Retinal pigment epithelial cell (primary cell): ENCODE data around the gene KCNMB2.

Experiments used
- DNase-seq: peaks from one replicate; pipeline ENCODE4 v3.0.0-alpha.2; 2010; ENCODE audit warnings: low read depth
- H3K4me3 ChIP-seq: 2 replicates; pipeline ENCODE4 v1.5.1; 2011; ENCODE audit warnings: mild to moderate bottlenecking, low read length, control low read depth, moderate library complexity
- TF ChIP-seq, protein P1 (sequence below): conservative IDR thresholded peaks from 2 replicates; pipeline ENCODE4 v1.5.1; 2011; ENCODE audit warnings: low read depth, low read length, control low read depth, inconsistent platforms

The KCNMB2 gene

DNA sequence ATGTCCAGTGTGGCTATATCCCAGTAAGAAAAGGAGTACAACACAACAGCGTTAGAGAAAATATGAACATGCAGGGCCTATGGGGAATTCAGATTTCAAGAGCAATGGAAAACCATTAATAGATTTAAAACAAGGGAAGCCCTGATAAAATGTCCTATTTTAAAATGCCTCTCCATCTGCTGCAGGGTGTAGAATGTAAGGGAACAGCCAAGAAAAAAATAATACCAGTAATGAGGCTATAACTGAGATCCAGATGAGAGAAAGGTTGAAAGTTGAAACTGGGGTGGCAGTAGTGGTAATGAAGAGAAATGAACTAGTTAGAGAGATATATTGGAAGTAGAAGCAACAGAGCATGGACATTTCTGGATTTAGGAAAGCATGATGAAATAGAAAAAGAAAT lies 226.1 kb downstream of the KCNMB2 start:
- DNase-seq = no peak
- H3K4me3 ChIP-seq = no peak overlapping the region
- TF ChIP-seq, protein P1, sequence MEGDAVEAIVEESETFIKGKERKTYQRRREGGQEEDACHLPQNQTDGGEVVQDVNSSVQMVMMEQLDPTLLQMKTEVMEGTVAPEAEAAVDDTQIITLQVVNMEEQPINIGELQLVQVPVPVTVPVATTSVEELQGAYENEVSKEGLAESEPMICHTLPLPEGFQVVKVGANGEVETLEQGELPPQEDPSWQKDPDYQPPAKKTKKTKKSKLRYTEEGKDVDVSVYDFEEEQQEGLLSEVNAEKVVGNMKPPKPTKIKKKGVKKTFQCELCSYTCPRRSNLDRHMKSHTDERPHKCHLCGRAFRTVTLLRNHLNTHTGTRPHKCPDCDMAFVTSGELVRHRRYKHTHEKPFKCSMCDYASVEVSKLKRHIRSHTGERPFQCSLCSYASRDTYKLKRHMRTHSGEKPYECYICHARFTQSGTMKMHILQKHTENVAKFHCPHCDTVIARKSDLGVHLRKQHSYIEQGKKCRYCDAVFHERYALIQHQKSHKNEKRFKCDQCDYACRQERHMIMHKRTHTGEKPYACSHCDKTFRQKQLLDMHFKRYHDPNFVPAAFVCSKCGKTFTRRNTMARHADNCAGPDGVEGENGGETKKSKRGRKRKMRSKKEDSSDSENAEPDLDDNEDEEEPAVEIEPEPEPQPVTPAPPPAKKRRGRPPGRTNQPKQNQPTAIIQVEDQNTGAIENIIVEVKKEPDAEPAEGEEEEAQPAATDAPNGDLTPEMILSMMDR = no peak

DNA sequence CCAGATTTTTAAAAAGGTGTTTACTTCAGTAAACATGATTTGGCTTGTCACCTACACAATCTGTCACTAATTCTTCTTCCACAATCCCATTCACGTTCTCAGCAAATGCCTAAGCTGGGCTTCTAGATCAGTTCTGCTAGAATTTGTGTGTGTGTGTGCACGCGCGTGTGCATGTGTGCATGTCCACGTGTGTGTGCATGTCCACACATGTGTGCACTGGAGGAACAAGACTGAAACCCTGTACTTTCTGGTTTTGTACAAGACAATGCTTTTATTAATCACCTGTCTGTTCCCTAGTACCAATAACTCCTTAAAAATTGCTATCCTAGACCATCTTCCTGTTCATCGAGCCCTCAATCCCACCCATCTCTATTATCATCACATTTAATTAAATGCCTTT lies 229.2 kb downstream of the KCNMB2 start:
- DNase-seq = no peak
- no peak overlapping the region for H3K4me3 ChIP-seq
- TF ChIP-seq, protein P1 = no peak

DNA sequence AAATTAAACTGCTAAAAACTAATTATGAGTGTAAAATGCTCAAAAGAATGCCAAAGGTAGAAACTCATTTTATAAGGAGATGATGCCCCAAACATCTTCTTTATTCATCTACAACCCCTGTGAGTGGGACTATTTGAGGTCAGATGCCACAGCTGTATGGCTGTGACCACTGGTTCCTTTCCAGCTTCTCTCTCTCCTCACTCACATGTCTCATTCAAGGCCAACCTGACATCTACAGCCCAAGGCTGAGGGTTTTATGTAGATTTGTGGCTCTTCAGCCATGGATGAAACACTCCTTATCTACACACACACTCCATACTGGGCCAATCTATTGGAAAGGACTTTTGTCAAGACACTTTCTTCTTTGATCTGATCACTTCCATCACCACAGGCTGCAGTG lies 231.3 kb downstream of the KCNMB2 start:
- TF ChIP-seq, protein P1 = no peak
- H3K4me3 ChIP-seq = no peak overlapping the region

DNA sequence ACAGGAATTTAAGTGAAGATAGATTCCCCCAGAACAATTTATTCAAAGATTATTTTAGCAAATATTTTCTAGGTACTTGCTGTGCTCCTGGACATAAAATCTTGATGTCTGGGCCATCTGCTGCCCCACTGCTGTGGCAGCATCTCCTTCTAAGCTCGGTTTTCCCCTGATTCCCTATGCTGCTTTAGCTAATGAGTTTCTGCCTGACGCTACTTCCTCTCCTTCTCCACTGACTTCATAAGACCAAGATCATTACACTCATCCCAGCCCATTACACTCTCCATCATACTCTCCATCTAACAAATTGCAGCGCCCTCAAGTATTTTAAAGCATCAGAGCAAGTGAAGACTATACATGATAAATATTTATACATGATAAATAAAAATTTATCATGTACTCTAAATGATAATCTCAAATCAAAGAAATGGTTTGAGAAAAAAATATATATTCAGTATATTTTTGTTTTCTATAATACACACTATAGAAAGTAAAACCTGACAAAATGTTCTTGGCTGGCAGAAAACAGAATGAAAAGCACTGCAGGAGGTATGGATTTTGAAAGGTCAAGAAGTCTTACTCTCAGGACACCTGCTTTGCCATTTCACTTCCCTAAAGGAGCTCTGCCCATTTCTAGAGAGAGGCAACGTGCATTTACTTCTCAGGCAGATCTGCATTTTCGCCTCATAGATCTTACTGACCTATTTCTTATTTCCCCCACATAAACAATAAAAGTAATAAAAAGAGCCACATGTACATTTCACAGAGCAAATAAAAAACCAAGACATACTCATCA lies 232.0 kb downstream of the KCNMB2 start:
- TF ChIP-seq, protein P1 = no peak
- no peak for DNase-seq
- H3K4me3 ChIP-seq = no peak overlapping the region

More for the DNA sequence above, 231.3 kb downstream of the KCNMB2 start:
- no peak for DNase-seq

DNA sequence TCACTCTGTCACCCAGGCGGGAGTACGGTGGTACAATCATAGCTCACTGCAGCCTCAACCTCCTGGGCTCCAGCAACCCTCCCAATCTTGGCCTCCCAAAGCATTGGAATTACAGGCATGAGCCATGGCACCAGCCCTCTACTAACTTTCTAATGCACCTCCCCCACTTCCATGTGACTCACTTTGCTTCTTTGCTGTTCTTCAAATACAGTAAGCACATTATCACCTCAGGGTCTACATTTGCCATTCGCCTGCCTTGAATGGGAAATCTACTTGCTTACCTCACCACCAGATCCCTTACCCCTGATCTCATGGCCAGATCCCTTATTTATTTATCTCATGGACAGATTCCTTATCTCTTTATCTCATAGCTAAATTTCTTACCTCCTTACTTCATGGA lies 235.3 kb downstream of the KCNMB2 start:
- TF ChIP-seq, protein P1 = no peak

DNA sequence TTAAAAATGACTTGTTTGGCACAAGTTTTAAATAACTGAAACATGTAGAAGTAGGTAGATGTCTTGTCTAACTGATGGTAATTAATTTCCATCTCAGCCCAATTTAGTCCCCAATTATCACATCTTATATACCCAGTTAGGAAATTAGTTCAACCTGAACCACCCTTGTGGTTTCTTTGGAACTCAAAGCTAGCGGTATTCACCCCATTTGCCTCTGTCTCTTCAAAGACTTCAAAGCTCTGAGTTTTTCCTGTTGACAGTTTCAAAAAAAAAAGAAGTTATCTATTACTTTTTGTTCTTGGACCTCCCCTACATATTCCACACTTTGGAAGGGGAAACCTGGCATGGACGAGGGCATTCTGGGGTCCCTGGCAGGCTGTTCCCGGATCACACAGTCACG lies 236.5 kb downstream of the KCNMB2 start:
- H3K4me3 ChIP-seq = no peak overlapping the region
- DNase-seq = no peak
- TF ChIP-seq, protein P1 = no peak

More for the DNA sequence above, 235.3 kb downstream of the KCNMB2 start:
- no peak overlapping the region for H3K4me3 ChIP-seq
- no peak for DNase-seq

DNA sequence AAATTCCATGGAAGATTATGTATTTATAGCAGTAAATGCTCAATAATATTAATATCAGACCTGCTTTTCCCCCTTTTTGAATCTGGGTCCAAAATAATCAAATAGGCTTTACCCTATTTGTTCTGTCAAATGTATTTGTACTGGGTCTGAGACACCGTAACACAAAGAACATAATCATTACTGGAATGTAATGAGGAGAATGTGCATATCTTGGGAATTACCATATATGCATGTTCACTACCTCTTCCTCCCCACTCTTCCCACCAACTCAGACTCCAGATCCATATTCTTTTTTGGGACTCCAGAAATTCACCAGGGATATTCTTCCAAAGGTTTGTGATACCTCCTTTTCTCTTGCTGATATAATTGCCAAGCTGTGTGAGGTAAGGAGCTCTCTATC lies 237.1 kb downstream of the KCNMB2 start:
- no peak overlapping the region for H3K4me3 ChIP-seq
- TF ChIP-seq, protein P1 = no peak
- no peak for DNase-seq
